K562 (cell line): ENCODE measurements around the gene GHDC. TPM values are rescaled to one million over a fixed set of nuclear protein-coding genes. Genes with fewer than 3 reads are reported as not detected.

ENCODE experiments used
- ATAC-seq: fragments of 200-7000 bp; cut with Tn5 transposase; 3 replicates; pipeline ENCODE4 v1.9.1; 2020; ENCODE audit warnings: moderate library complexity
- BruUV-seq: library from RNA; stranded (reverse); fragments of 400-500 nt; replicated peaks from 2 replicates; lab custom pipeline; 2021; lab: Mats Ljungman, UMichigan
- CTCF ChIA-PET: fragments of 300-600 bp; formaldehyde crosslinking; extraction: SDS; loops from one replicate; lab custom pipeline; 2021; ENCODE audit warnings: low intra/inter-chr PET ratio; lab: Yijun Ruan, JAX
- POLR2A ChIA-PET: fragments of 300-600, 350-650 bp; sonication (Branson Sonifier 250); formaldehyde crosslinking; extraction: SDS; loops from one replicate; lab custom pipeline; 2021; ENCODE audit warnings: antibody characterized with exemption, inconsistent platforms; lab: Yijun Ruan, JAX
- DNase-seq, 4 experiments: peaks; one replicate each; pipeline versions ENCODE4 v3.0.0 to v3.0.0-alpha.2; 2011 to 2018; ENCODE audit warnings: low spot score in 3 of 4, mixed read lengths in 3 of 4; ENCODE audit errors: extremely low read depth in 1 of 4
- FAIRE-seq: peaks from 2 replicates; lab custom pipeline; 2011; peaks lifted over from hg19 to GRCh38; lab: Jason Lieb, UNC
- H2AFZ ChIP-seq: 2 replicates; pipeline ENCODE4 v1.6.0; 2011; ENCODE audit warnings: low read depth, low read length, control low read depth, inconsistent platforms
- H3K27ac ChIP-seq: fragments of 200-600 bp; 3 replicates; pipeline ENCODE4 v1.8.0; 2011; ENCODE audit warnings: low read depth, mild to moderate bottlenecking, control low read depth, inconsistent platforms, low read length, moderate library complexity, mixed read lengths; ENCODE audit errors: extremely low read depth
- H3K27me3 ChIP-seq, 2 experiments: fragments of 300-600 bp in 1 of 2; 2 replicates in 1 of 2; 3 replicates in 1 of 2; pipeline versions ENCODE4 v1.6.0 to v1.8.0; 2011; ENCODE audit warnings: inconsistent platforms in 2 of 2, low read length in 2 of 2, mild to moderate bottlenecking in 1 of 2, mixed read lengths in 1 of 2, moderate library complexity in 1 of 2; ENCODE audit not compliant: control insufficient read depth in 2 of 2, insufficient read depth in 2 of 2
- H3K36me3 ChIP-seq: fragments of 300-600 bp; 3 replicates; pipeline ENCODE4 v1.8.0; 2011; ENCODE audit warnings: mild to moderate bottlenecking, low read length, inconsistent platforms; ENCODE audit not compliant: control insufficient read depth, insufficient read depth
- H3K4me1 ChIP-seq, 2 experiments: fragments of 200-600 bp in 1 of 2; replicated peaks in 1 of 2; 2 replicates in 1 of 2; 3 replicates in 1 of 2; pipeline versions ENCODE4 v1.5.1 to v1.8.0; 2011; ENCODE audit warnings: inconsistent platforms in 2 of 2, low read length in 2 of 2, mild to moderate bottlenecking in 1 of 2, mixed read lengths in 1 of 2, moderate library complexity in 1 of 2; ENCODE audit not compliant: control insufficient read depth in 2 of 2, insufficient read depth in 2 of 2
- H3K4me2 ChIP-seq: 2 replicates; pipeline ENCODE4 v1.6.1; 2011; ENCODE audit warnings: low read length, control low read depth, inconsistent platforms, mixed read lengths; ENCODE audit not compliant: insufficient read depth
- H3K4me3 ChIP-seq: fragments of 200-600 bp; sonication (generic), shearing (Covaris generic); 2 replicates; pipeline ENCODE4 v1.5.1; 2016; ENCODE audit warnings: control low read depth, inconsistent platforms
- H3K79me2 ChIP-seq: fragments of 200-600 bp; 3 replicates; pipeline ENCODE4 v1.8.0; 2011; ENCODE audit warnings: low read length, inconsistent platforms; ENCODE audit not compliant: control insufficient read depth, insufficient read depth
- H3K9ac ChIP-seq, 2 experiments: 2 replicates each; pipeline versions ENCODE4 v1.6.0 to v1.6.1; 2011; ENCODE audit warnings: low read depth in 2 of 2, low read length in 2 of 2, control low read depth in 1 of 2, inconsistent platforms in 1 of 2, mild to moderate bottlenecking in 1 of 2, mixed read lengths in 1 of 2; ENCODE audit not compliant: insufficient read depth in 1 of 2
- H3K9me1 ChIP-seq: one replicate; pipeline ENCODE4 v1.6.0; 2011; ENCODE audit warnings: inconsistent platforms, mild to moderate bottlenecking, low read length, moderate library complexity; ENCODE audit not compliant: control insufficient read depth, insufficient read depth
- H3K9me3 ChIP-seq: replicated peaks from 2 replicates; pipeline ENCODE4 v1.5.1; 2011; ENCODE audit warnings: low read depth, low read length, inconsistent platforms; ENCODE audit not compliant: control insufficient read depth, insufficient read depth
- H4K20me1 ChIP-seq: replicated peaks from 2 replicates; pipeline ENCODE4 v1.6.1; 2011; ENCODE audit warnings: low read length, inconsistent platforms, mixed read lengths; ENCODE audit not compliant: control insufficient read depth, insufficient read depth
- LCOR ChIP-seq: sonication (generic); formaldehyde crosslinking; IDR thresholded peaks from 2 replicates; pipeline ENCODE4 v1.8.0; 2022; ENCODE audit warnings: mild to moderate bottlenecking, missing genetic modification reagents
- NCOA2 ChIP-seq, 2 experiments: fragments of 450-650 bp; IDR thresholded peaks; 2 replicates each; pipeline ENCODE4 v1.6.1; 2018; ENCODE audit warnings: mild to moderate bottlenecking in 2 of 2, moderate library complexity in 1 of 2; ENCODE audit not compliant: partially characterized antibody in 2 of 2
- NCOA4 ChIP-seq: fragments of 450-650 bp; IDR thresholded peaks from 2 replicates; pipeline ENCODE4 v1.6.1; 2018; ENCODE audit warnings: mild to moderate bottlenecking; ENCODE audit not compliant: partially characterized antibody
- RERE ChIP-seq: sonication (generic); formaldehyde crosslinking; IDR thresholded peaks from 2 replicates; pipeline ENCODE4 v1.8.0; 2023; ENCODE audit warnings: missing genetic modification reagents, mild to moderate bottlenecking, borderline replicate concordance
- RFX5 ChIP-seq: IDR thresholded peaks from 2 replicates; pipeline ENCODE4 v1.6.1; 2011; ENCODE audit warnings: low read depth, mild to moderate bottlenecking, improper control_type of control experiment, low read length
- TAF7 ChIP-seq: fragments of 450-650 bp; IDR thresholded peaks from 2 replicates; pipeline ENCODE4 v1.6.1; 2016; ENCODE audit warnings: missing genetic modification characterization, missing compliant biosample characterization
- TBL1XR1 ChIP-seq, 2 experiments: IDR thresholded peaks; 2 replicates each; pipeline ENCODE4 v1.6.1; 2012; ENCODE audit warnings: improper control_type of control experiment in 2 of 2, low read length in 2 of 2, mild to moderate bottlenecking in 1 of 2
- ZC3H4 ChIP-seq: sonication (generic); formaldehyde crosslinking; IDR thresholded peaks from 2 replicates; pipeline ENCODE4 v1.9.0; 2021; ENCODE audit warnings: missing genetic modification reagents, borderline replicate concordance
- ZNF75A ChIP-seq: fragments of 450-650 bp; formaldehyde crosslinking; IDR thresholded peaks from 2 replicates; pipeline ENCODE4 v1.4.0; 2020; ENCODE audit warnings: mild to moderate bottlenecking
- WGBS: fragments of 100-300 bp; shearing (Covaris generic); methylation state at CpG from one replicate; pipeline ENCODE4 v1.1.6; 2016; ENCODE audit warnings: low coverage, mixed read lengths; ENCODE audit not compliant: insufficient coverage; ENCODE audit errors: missing lambda C conversion rate; 5-methylcytosine and 5-hydroxymethylcytosine counted together
- in situ Hi-C: fragments of 300-500 bp; cut with MboI; formaldehyde crosslinking; loops from 4 replicates; pipeline ENCODE4 v1.15.0; 2018; ENCODE audit warnings: inconsistent platforms, mixed read lengths
- intact Hi-C: fragments of 100-400 bp; cut with micrococcal nuclease; formaldehyde crosslinking; loops from 2 replicates; pipeline ENCODE4 v1.14.2; 2022
- polyA plus RNA-seq, 8 experiments: library from polyadenylated mRNA; depleted of rRNA in 4 of 8; stranded (reverse) in 5 of 8; unstranded in 3 of 8; fragments of >200 nt; fragmentation: Nextera tagmentation in 2 of 8; fragmentation: Illumina TruSeq in 1 of 8; extraction: Ambion mirVana in 2 of 8; extraction: Trizol in 1 of 8; gene quantifications; 2 replicates each; pipeline versions ENCODE4 v1.2.1 to v1.2.3, GENCODE V29; 2011 to 2014; ENCODE audit warnings: inconsistent platforms in 1 of 8, missing spikeins in 1 of 8
- total RNA-seq, 7 experiments: library from RNA; depleted of rRNA in 6 of 7; stranded (reverse); fragments of >200 nt in 6 of 7; fragmentation: Illumina TruSeq in 2 of 7; extraction: Trizol in 2 of 7; gene quantifications; 2 replicates each; pipeline versions ENCODE4 v1.2.1 to v1.2.3, GENCODE V29; 2011 to 2021; ENCODE audit warnings: low replicate concordance in 1 of 7

Gene GHDC
- total and polyA plus RNA-seq, 9 of the 15 experiments (the other 6 are each of a cell fraction or from before 2014, with no cell fraction given) = 0.65 to 23.2 (median 11.2) TPM

GRCh38 chr17:42243493-42243982 lies 49.2 kb upstream of the GHDC start:
- Histone ChIP-seq H3K4me3 (no peak overlapping the region), H3K79me2 (peaks cover 92% of the 10 kb centered on the region), H3K9ac (no peak overlapping the region), H3K4me1 (peaks cover 11 to 21% of the 10 kb centered on the region in 2 experiments; a peak in 3 of 5 replicates), H3K9me3 (no peaks in the 10 kb centered on the region), H2AFZ (no peak overlapping the region), H3K27ac (peak overlapping the region; percentile 46; the same call in 1 of the 3 replicates), H4K20me1 (no peaks in the 10 kb centered on the region; the same call in 1 of the 2 replicates), H3K4me2 (0 out of 2 replicates have a peak overlapping the region, but pooled peaks have one; percentile 9), H3K27me3 (no peaks in the 10 kb centered on the region), H3K9me1 (no peaks in the 10 kb centered on the region), H3K36me3 (peaks cover 30% of the 10 kb centered on the region; the same call in 2 of the 3 replicates)
- CTCF ChIA-PET = no interaction called here
- ATAC-seq (peak; percentile 55), DNase-seq (no peak), FAIRE-seq (no peak)
- TF ChIP-seq TBL1XR1 (IDR thresholded peaks at IDR 0.05; ENCODE audit: low read length in 2 of 2) (no peak), NCOA2 (IDR thresholded peaks at IDR 0.05; ENCODE audit: partially characterized antibody in 2 of 2) (no peak), TAF7 (tag) (no peak), ZC3H4 (CRISPR knock-in tag) (no peak), ZNF75A (CRISPR knock-in tag) (no peak), RFX5 (no peak), RERE (CRISPR knock-in tag) (no peak), LCOR (CRISPR knock-in tag) (no peak), NCOA4 (no peak)
- no TSS peak for BruUV-seq
- POLR2A ChIA-PET = interaction anchor here (0.6 to 0.8 kb wide), 3 partner anchors 12 to 108 kb away, joined by 3 read pairs; no protein-coding TSS in a partner anchor
- intact Hi-C loops (no loop called here), in situ Hi-C loops (no loop called here)
- WGBS = 35% methylated on average over 5 of the region's 5 CpGs
